ENCODE measurements around the gene KITLG.
"Not testable (repeated sequence)": the region's sequence is repeated elsewhere in the genome, so short reads cannot be mapped to it uniquely, and the experiment has no call there.

Gene KITLG

GRCh38 chr12:88580051-88580871 lies at the start of gene KITLG:
Gene KITLG (minus strand): TSS chr12:88580471. CDS start chr12:88580278, 193 bp downstream.
- DNase-seq, result no peak

- no peak for DNase-seq
These were observed 48.7 kb upstream of the KITLG start for GRCh38 chr12:88628856-88629509.

GRCh38 chr12:88628035-88628434 lies 47.8 kb upstream of the KITLG start:
- not testable (repeated sequence) for DNase-seq

- DNase-seq, result no peak
These were observed 47.2 kb upstream of the KITLG start for GRCh38 chr12:88627501-88627900.

- no peak for DNase-seq
These were observed 45.1 kb upstream of the KITLG start for GRCh38 chr12:88625356-88625755.

- DNase-seq, result no peak
These were observed 44.6 kb upstream of the KITLG start for GRCh38 chr12:88624911-88625310.

- no peak for DNase-seq
These were observed 43.7 kb upstream of the KITLG start for GRCh38 chr12:88623777-88624548.

- DNase-seq, result no peak
These were observed 37.1 kb upstream of the KITLG start for GRCh38 chr12:88617352-88617751.

- DNase-seq, result no peak
These were observed 35.2 kb upstream of the KITLG start for GRCh38 chr12:88615490-88615889.

GRCh38 chr12:88604646-88605045 lies 24.4 kb upstream of the KITLG start:
- DNase-seq, result no peak

- DNase-seq, result no peak
These were observed 20.0 kb upstream of the KITLG start for GRCh38 chr12:88600272-88600671.

GRCh38 chr12:88597365-88597764 lies 17.1 kb upstream of the KITLG start:
- DNase-seq, result no peak

- DNase-seq, result no peak
These were observed 15.4 kb upstream of the KITLG start for GRCh38 chr12:88595697-88596096.

- DNase-seq, result no peak
These were observed 14.5 kb upstream of the KITLG start for GRCh38 chr12:88594780-88595179.

GRCh38 chr12:88591343-88591742 lies 11.1 kb upstream of the KITLG start:
- DNase-seq, result no peak

GRCh38 chr12:88590851-88591250 lies 10.6 kb upstream of the KITLG start:
- no peak for DNase-seq

GRCh38 chr12:88585077-88585476 lies 4.8 kb upstream of the KITLG start:
- DNase-seq, result no peak

- no peak for DNase-seq
These were observed 645 bp downstream of the KITLG start for GRCh38 chr12:88579601-88580050.

GRCh38 chr12:88579161-88579517 lies 1.1 kb downstream of the KITLG start:
- no peak for DNase-seq

- DNase-seq, result no peak
These were observed 1.8 kb downstream of the KITLG start for GRCh38 chr12:88578276-88579160.

GRCh38 chr12:88577537-88577936 lies 2.7 kb downstream of the KITLG start:
- no peak for DNase-seq

- DNase-seq, result no peak
These were observed 3.4 kb downstream of the KITLG start for GRCh38 chr12:88576866-88577265.

Data from activated effector memory CD4-positive, alpha-beta T cell treated with Interleukin-2 at 50 U/mL for 16 hours (primary cell).